GM15510 (cell line): ENCODE data around the gene AHDC1.

Experiments used
- POLR2A ChIP-seq: IDR thresholded peaks from 3 replicates; pipeline ENCODE4 v1.6.1; 2011; ENCODE audit warnings: borderline replicate concordance; ENCODE audit not compliant: insufficient read length; ENCODE audit errors: extremely low read depth

AHDC1 gene

GRCh38 chr1:27519331-27520258 lies 84.3 kb downstream of the AHDC1 start:
- TF ChIP-seq POLR2A = no peak

DNA sequence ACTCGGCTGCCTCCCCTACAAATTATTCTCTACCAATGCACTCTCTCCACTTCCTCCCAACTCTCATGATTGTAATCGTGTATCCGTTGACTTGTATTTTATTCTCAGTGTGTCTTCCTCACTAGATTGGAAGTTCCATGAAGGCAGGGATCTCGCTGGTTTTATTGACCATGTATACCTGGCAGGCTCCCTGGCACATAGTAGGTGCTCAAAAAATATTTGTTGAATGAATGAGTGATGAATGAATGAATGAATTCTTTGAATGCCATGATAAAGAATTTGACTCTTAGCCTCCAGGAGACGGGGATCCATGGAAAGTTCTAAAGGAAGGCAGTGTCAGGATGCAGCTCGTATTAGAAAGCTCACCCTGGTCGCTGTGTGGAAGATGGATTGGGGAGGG lies 85.1 kb downstream of the AHDC1 start:
- no peak for TF ChIP-seq POLR2A

GRCh38 chr1:27517907-27518718 lies 85.8 kb downstream of the AHDC1 start:
- TF ChIP-seq POLR2A = no peak

DNA sequence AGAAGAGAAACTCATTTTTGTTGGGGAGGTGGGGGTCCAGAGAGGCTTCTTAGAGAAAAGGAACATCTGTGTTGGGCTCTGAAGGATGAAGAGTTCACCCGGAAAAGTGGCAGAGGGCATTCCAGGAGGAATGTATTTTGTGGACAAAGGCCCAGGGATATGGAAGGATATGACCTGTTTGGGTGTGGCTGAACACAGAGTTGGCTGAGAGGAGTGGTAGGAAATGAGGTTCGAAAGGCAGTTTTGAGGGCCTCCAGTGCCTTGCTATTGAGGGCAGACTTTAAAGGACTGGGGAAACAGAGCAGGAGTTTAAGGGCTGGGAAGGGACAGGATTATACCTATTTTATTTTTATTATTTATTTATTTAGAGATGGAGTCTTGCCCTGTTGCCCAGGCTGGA lies 86.6 kb downstream of the AHDC1 start:
- TF ChIP-seq POLR2A = no peak

DNA sequence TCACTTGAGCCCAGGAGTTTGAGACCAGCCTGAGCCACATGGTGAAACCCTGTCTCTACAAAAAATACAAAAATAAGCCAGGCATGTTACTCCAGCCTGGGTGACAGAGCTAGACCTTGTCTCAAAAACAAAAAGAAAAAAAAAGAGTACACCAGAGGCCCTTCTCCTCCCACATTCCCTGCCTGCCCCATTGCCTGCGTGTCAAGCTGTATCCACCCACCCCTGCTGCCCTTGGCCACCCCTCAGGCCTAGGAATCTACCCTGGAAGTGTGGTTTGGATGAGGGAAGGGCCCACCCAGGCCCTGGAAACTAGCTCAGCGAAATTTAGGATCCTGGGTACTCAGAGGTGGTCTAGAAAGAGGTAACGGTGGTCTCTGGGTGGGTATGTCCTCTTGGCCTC lies 88.3 kb downstream of the AHDC1 start:
- TF ChIP-seq POLR2A = no peak

- no peak for TF ChIP-seq POLR2A
These were observed 90.0 kb downstream of the AHDC1 start for GRCh38 chr1:27513958-27514357.

GRCh38 chr1:27513528-27513927 lies 90.4 kb downstream of the AHDC1 start:
- TF ChIP-seq POLR2A = no peak

DNA sequence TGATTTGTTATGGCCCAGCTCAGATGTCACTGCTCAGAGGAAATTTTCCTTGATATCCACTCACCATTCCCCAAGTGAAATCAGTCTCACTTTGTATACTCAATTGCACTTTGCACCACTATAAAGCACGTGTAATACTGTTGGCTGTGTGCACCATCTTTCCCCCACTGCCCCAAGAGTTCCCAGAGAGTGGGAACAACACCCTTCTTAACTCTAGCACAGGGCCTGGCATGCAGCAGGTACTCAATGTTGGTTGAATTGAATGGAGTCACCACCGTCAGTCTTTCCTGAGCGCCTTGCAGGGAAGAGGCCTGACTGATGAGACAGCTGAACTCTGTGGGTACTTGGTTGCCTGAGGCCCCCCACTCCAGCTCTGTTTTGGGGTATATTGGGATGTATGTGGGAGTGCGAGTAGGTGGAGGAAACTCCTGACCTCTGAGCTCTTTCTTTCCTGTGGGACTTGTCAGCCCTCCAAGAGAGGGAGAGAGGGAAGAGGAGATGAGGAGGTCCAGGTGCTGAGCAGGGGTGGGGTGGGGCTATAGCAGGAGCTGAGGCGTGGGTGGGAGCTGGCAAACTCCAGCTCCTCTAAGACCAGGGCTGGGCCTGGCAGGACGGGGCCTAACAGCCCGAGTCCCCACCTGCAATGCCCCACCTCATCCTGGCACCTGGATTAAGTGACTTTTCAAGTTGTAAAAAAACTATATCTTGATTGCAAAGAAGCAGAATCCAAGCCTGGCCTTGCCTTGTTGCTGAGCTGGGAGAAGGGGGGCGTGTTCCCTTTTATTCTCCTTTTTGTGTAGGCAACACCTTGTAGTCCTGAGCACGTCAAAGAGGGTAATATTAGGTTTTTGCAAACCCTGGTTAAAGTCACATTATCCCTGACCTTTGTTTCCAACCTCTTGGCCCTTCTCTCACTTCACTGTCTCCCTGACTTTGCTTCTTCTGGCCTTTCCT lies 94.5 kb downstream of the AHDC1 start:
- no peak for TF ChIP-seq POLR2A

GRCh38 chr1:27507960-27508665 lies 95.8 kb downstream of the AHDC1 start:
- no peak for TF ChIP-seq POLR2A

DNA sequence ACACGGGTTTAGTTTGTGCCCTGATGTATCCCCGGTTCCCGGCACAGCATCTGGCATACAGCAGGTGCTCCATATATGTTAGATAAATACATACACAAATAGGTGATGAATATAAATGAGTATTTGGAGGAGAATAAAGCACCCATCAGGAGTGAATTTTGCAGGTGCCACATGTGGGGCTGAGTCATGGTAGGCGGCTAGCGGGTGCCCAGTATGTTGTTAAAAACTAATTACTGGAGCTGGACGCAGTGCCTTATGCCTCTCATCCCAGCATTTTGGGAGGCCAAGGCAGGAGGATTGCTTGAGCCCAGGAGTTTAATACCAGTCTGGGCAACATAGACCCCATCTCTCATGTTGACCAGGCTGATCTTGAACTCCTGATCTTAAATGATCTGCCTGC lies 97.2 kb downstream of the AHDC1 start:
- no peak for TF ChIP-seq POLR2A

- TF ChIP-seq POLR2A = no peak
These were observed 98.6 kb downstream of the AHDC1 start for GRCh38 chr1:27505420-27505680.

- no peak for TF ChIP-seq POLR2A
These were observed 99.1 kb downstream of the AHDC1 start for GRCh38 chr1:27504588-27505419.

- no peak for TF ChIP-seq POLR2A
These were observed 99.9 kb downstream of the AHDC1 start for GRCh38 chr1:27503844-27504587.
